ENCODE measurements around the gene COPB2.
"Not testable (repeated sequence)": the region's sequence is repeated elsewhere in the genome, so short reads cannot be mapped to it uniquely, and the experiment has no call there.

COPB2 gene

GRCh38 chr3:139342054-139342453, 47.4 kb downstream of the COPB2 start:
- ChIA-PET POLR2A (no interaction called here), CTCF (interaction anchor here (0.8 to 4.0 kb wide), 8 partner anchors 10 to 406 kb away, joined by 3 to 34 read pairs (median 6); no protein-coding TSS in a partner anchor)
- no peak overlapping the region for H3K4me3 ChIP-seq (ENCODE audit: low read depth, low read length)
- no peak for TF ChIP-seq CTCF (IDR thresholded peaks at IDR 0.05; ENCODE audit: insufficient read depth, low read length, missing control alignments)
- DNase-seq (ENCODE audit: low read depth, low spot score), result no peak

GRCh38 chr3:139340784-139341183, 48.7 kb downstream of the COPB2 start:
- POLR2A ChIA-PET, result no interaction called here
- no peak overlapping the region for H3K4me3 ChIP-seq (ENCODE audit: low read depth, low read length)
- no peak for DNase-seq (ENCODE audit: low read depth, low spot score)
- CTCF ChIA-PET, result interaction anchor here (0.7 to 4.0 kb wide), 7 partner anchors 8 to 405 kb away, joined by 3 to 34 read pairs (median 6); no protein-coding TSS in a partner anchor
- no peak for TF ChIP-seq CTCF (IDR thresholded peaks at IDR 0.05; ENCODE audit: insufficient read depth, low read length, missing control alignments)

- no peak for DNase-seq (ENCODE audit: low read depth, low spot score)
- TF ChIP-seq CTCF (IDR thresholded peaks at IDR 0.05; ENCODE audit: insufficient read depth, low read length, missing control alignments), result no peak
- ChIA-PET POLR2A (no interaction called here), CTCF (interaction anchor here (1.0 to 4.0 kb wide), 4 partner anchors 10 to 230 kb away, joined by 3 to 34 read pairs (median 6); no protein-coding TSS in a partner anchor)
- no peak overlapping the region for H3K4me3 ChIP-seq (ENCODE audit: low read depth, low read length)
These were observed 50.1 kb downstream of the COPB2 start for GRCh38 chr3:139339219-139339906.

GRCh38 chr3:139338405-139338804, 51.0 kb downstream of the COPB2 start:
- no peak for TF ChIP-seq CTCF (IDR thresholded peaks at IDR 0.05; ENCODE audit: insufficient read depth, low read length, missing control alignments)
- CTCF ChIA-PET, result interaction anchor here (1.2 to 2.7 kb wide), 3 partner anchors 227 to 402 kb away, joined by 3 to 10 read pairs (median 3); no protein-coding TSS in a partner anchor
- POLR2A ChIA-PET, result no interaction called here
- no peak overlapping the region for H3K4me3 ChIP-seq (ENCODE audit: low read depth, low read length)
- no peak for DNase-seq (ENCODE audit: low read depth, low spot score)

- DNase-seq (ENCODE audit: low read depth, low spot score); CTCF ChIA-PET; H3K4me3 ChIP-seq (ENCODE audit: low read depth, low read length); POLR2A ChIA-PET: not testable (repeated sequence)
These were observed 54.8 kb downstream of the COPB2 start for GRCh38 chr3:139334675-139335074.

GRCh38 chr3:139332092-139332491, 57.4 kb downstream of the COPB2 start:
- no peak for TF ChIP-seq CTCF (IDR thresholded peaks at IDR 0.05; ENCODE audit: insufficient read depth, low read length, missing control alignments)
- ChIA-PET CTCF (interaction anchor here (1.0 to 5.9 kb wide), 4 partner anchors 10 to 408 kb away, joined by 6 to 216 read pairs (median 14); no protein-coding TSS in a partner anchor), POLR2A (no interaction called here)
- no peak overlapping the region for H3K4me3 ChIP-seq (ENCODE audit: low read depth, low read length)
- DNase-seq (ENCODE audit: low read depth, low spot score), result no peak
